Rectal smooth muscle tissue (tissue), 1 donor: Measurements from ENCODE around the gene ACBD6.

ENCODE experiments used
- H3K27ac ChIP-seq: one replicate; pipeline ENCODE4 v1.7.0; 2013; ENCODE audit warnings: low read depth, low read length, inconsistent platforms
- H3K27me3 ChIP-seq: one replicate; pipeline ENCODE4 v1.7.0; 2013; ENCODE audit warnings: low read length; ENCODE audit not compliant: control insufficient read depth, insufficient read depth
- H3K36me3 ChIP-seq: one replicate; pipeline ENCODE4 v1.7.0; 2013; ENCODE audit warnings: low read length; ENCODE audit not compliant: control insufficient read depth, insufficient read depth
- H3K4me1 ChIP-seq: one replicate; pipeline ENCODE4 v1.7.0; 2013; ENCODE audit warnings: low read length; ENCODE audit not compliant: control insufficient read depth, insufficient read depth
- H3K4me3 ChIP-seq: one replicate; pipeline ENCODE4 v1.7.0; 2013; ENCODE audit warnings: low read length
- H3K9ac ChIP-seq: one replicate; pipeline ENCODE4 v1.7.0; 2013; ENCODE audit warnings: low read length

ACBD6 gene

GRCh38 chr1:180247061-180247460 lies 255.3 kb downstream of the ACBD6 start:
- H3K9ac ChIP-seq = no peak overlapping the region
- H3K27me3 ChIP-seq = peaks cover 2% of the 10 kb centered on the region
- no peaks in the 10 kb centered on the region for H3K36me3 ChIP-seq
- no peak overlapping the region for H3K4me3 ChIP-seq
- H3K4me1 ChIP-seq = no peaks in the 10 kb centered on the region
- H3K27ac ChIP-seq = no peak overlapping the region

- Histone ChIP-seq H3K9ac (no peak overlapping the region), H3K36me3 (no peaks in the 10 kb centered on the region), H3K4me1 (no peaks in the 10 kb centered on the region), H3K4me3 (no peak overlapping the region), H3K27me3 (peaks cover 2% of the 10 kb centered on the region), H3K27ac (no peak overlapping the region)
These were observed 255.8 kb downstream of the ACBD6 start for GRCh38 chr1:180246579-180246978.

GRCh38 chr1:180244840-180245239 lies 257.5 kb downstream of the ACBD6 start:
- Histone ChIP-seq H3K4me1 (no peaks in the 10 kb centered on the region), H3K9ac (no peak overlapping the region), H3K27ac (no peak overlapping the region), H3K4me3 (no peak overlapping the region), H3K36me3 (no peaks in the 10 kb centered on the region), H3K27me3 (peaks cover 3% of the 10 kb centered on the region)

GRCh38 chr1:180243517-180244221 lies 258.7 kb downstream of the ACBD6 start:
- Histone ChIP-seq H3K9ac (no peak overlapping the region), H3K4me3 (no peak overlapping the region), H3K4me1 (no peaks in the 10 kb centered on the region), H3K27ac (no peak overlapping the region), H3K36me3 (no peaks in the 10 kb centered on the region), H3K27me3 (peaks cover 7% of the 10 kb centered on the region)

GRCh38 chr1:180241716-180242544 lies 260.4 kb downstream of the ACBD6 start:
- H3K27ac ChIP-seq = no peak overlapping the region
- H3K4me1 ChIP-seq = no peaks in the 10 kb centered on the region
- H3K9ac ChIP-seq = no peak overlapping the region
- H3K27me3 ChIP-seq = peaks cover 14% of the 10 kb centered on the region
- H3K4me3 ChIP-seq = no peak overlapping the region
- no peaks in the 10 kb centered on the region for H3K36me3 ChIP-seq

- Histone ChIP-seq H3K36me3 (no peaks in the 10 kb centered on the region), H3K4me3 (no peak overlapping the region), H3K9ac (no peak overlapping the region), H3K27me3 (peaks cover 37% of the 10 kb centered on the region), H3K27ac (no peak overlapping the region), H3K4me1 (peaks cover 2% of the 10 kb centered on the region)
These were observed 263.0 kb downstream of the ACBD6 start for GRCh38 chr1:180239145-180240096.

GRCh38 chr1:180238675-180239074 lies 263.7 kb downstream of the ACBD6 start:
- H3K27me3 ChIP-seq = peaks cover 42% of the 10 kb centered on the region

More at GRCh38 chr1:180238675-180239074, 263.7 kb downstream of the ACBD6 start:
- Histone ChIP-seq H3K36me3 (no peaks in the 10 kb centered on the region), H3K4me1 (peaks cover 4% of the 10 kb centered on the region), H3K27ac (no peak overlapping the region), H3K9ac (no peak overlapping the region), H3K4me3 (no peak overlapping the region)
